DMS53 treated with DMSO at 0.1 percent for 48 hours (cell line): Measurements from ENCODE around the gene RARRES2.
"Not testable (repeated sequence)": the region's sequence is repeated elsewhere in the genome, so short reads cannot be mapped to it uniquely, and the experiment has no call there.

ENCODE experiments used
- DNase-seq: peaks from one replicate; lab custom pipeline; 2025; ENCODE audit not compliant: unreplicated experiment; lab: John Stamatoyannopoulos, UW

The RARRES2 gene

DNA sequence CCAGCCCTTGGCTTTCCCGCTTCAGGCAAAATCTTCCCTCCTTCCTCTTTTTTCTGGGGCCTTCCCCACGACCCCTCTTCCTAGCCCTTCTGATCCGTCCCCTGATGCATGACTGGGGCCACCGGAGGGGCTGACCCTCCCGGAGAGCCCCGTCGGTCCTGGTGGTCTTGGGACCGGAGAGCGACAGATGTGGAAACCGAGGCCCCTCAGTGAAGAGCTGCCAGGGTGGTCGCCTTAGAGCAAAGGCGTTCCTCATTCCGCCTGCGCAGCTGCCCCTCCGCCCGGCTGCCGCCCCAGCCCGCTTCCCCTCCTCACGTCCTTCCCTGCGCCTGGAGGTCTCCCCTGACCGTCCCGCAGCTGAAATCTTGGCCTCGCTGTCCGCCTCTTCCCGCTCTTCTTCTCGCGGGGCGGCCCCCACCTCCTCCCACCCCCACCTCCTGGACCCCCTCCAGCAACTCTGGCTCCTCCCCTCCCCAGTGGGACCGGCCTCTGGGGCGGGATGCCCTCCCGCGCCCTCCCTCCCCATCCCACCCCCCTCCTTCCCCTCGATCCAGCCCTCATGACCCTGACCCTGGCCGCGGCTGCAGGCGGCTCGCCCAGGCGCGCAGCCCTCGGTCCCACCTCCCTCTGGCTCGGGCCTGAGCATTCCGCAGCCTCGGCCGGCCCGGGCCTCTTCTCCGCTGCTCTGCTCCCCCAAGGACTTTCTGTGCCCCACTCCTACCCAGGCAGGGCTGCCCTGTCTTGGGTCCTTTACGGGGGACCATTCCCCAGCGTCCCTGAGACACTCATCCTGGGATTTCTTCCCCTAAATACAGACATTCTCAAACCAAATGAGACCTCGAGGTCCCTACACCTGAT is at the start of gene RARRES2:
RARRES2 (minus strand) TSS at position 367 of the 858 bp plus-strand sequence. CDS start 1,020 bp downstream, outside the sequence.
- DNase-seq = no peak

DNA sequence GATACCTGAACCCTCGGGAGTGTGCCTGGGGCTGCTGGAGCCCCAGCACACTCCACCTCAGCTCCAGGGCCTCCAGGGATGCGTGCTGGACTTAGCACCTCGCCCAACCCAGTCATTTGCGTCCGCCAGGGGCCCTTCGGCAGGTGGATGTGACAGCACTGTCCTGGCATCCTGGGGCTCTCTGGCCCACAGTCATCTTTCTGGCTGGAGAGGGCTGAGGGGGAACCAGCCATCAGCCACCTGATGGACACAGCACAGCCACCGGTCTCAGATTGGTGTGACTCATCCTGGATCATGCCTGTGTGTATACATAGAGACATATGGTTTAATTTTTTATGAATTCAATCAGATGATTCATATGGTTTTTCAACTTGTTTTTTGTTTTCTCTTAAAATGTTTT is 48.8 kb upstream of the RARRES2 start:
- DNase-seq = no peak

DNA sequence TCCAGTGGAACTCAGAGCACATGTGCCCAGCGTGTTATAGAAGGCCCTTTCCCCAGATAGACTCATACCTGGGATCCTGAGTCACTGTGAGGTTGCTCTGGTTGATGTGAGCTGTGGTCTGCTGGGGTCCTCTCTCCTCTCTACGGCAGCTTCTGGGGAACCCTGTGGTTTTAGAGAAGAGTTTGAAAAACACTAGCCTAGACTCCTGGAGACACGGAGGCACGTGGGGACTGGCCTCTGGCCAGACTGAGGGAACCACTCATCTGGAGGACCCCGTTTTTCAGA is 48.0 kb upstream of the RARRES2 start:
- no peak for DNase-seq

DNA sequence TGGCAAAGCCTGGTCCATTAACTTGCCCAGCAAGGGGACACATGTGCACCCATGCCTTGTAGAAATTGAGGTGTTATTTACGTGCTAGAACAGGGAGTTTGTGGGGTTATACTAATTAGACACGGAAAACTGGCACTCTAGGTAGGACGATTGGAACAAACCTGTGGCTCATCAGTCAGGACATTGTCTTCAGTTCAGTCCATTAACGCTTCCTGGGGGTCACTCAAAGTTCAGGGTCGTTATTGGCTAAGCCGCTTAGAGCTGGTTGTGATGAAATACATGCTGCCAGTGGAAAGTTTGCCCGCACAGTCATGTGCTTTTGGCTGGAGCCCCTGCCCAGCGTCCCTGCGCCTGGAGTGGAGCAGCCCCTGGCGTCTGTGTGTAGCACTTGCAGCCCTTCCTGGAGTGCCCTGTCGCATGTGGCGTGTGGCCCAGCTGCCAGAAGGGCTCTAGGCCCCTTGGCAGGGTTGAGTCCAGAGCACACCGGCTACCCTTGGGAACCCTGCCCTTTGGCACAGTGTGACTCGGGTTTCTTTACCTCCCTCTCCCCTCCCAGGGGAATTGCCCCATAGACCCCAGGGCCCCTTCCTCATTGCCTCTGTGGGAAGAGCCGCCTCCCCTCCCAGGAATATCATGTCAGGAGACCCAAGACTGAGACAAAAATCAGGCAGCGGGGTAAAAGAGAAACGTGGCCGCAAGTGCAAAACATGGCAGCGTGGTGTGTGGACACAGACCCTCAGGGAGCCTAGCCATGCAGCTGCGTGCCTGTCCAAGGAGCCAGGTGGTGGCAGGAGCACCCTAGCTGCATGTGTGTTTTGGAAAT is 47.5 kb upstream of the RARRES2 start:
- DNase-seq = no peak

DNA sequence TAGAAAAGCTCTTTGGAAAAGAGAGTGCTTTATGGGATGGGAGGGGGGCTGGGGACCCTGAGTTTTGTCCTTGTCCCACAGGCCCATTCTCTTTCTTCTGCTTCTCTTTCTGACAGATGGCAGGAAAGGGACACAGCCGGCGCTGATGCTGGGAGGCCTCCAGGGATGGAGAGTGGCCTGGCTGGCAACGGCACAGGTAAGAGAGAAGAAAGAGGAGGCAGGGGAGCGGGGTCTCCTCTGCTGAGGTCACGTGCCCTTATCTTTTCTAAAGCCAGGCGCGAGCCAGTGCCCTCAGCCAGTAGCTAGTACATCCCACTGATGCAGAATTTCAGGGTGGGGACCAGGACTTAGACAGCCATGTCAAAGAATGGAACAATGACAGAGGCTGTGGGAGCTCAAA is 46.9 kb upstream of the RARRES2 start:
- DNase-seq = no peak

DNA sequence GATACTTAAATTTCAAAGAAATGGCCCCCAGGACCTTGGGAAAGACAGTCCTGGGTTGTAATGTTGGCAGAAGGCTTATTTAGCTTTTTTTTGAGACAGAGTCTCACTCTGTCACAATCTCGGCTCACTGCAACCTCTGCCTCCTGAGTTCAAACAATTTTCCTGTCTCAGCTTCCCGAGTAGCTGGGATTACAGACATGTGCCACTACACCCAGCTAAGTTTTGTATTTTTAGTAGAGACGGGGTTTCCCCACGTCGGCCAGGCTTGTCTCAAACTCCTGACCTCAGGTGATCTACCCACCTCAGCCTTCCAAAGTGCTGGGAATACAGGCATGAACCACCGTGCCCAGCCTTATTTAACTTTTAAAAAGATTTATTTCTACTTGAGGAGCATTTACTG is 44.5 kb upstream of the RARRES2 start:
- not testable (repeated sequence) for DNase-seq

DNA sequence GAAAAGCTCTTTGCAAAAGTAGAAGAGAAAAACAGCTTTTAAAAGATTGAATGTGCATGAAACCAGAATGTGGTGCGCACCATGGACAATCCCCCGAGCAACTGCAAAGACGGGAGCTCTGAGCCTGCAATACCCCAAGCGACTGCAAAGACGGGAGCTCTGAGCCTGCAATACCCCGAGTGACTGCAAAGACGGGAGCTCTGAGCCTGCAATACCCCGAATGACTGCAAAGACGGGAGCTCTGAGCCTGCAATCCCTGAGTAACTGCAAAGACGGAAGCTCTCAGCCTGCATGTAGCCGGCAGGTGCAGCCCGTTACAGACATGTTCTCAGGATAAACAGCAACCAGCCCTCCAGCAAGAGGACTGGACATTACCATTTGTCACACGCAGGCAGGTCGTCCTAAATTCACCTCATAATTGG is 43.9 kb upstream of the RARRES2 start:
- no peak for DNase-seq

DNA sequence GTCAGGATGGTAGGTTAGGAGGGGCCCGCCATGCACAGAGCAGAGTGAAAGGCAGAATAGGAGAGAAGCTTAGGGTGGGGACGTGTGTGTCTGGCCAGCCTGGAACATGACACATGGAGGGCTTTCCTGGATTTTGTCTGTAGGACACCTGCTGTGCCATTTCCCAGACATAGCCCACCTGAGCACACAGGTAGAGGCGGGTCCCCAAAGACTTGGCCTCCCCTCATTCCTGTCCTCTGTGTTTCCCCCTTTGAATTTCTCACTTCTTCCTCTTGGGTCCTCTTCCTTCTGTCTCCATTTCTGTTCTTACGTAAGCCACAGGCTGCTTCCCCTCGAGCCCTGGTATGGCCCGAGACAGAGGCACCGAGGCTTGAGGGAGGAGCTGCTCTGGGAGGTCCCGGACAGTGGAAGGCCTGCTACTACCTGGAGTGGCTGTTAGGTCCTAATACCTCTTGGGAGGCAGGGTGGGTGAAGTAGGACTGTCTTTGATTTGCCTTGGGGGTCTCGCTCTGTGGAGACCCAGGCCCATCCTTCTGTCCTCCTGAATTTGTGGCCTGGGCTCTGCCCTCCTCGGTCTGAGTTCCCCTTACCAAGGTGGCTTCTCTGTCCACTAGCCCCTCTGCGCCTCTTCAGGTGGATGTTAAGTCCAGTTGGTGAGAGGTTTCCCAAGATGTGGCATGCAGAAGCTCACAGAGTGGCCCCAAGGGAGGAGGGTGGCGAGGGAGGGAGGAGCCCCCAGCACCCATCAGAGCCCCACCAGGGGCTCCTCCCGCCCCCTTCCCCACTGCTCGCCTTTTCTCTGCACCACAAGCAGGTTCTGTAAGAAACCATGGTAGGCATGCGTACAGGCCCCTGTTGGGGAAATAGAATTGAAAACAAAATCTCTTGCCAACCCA is 43.2 kb upstream of the RARRES2 start:
- no peak for DNase-seq

DNA sequence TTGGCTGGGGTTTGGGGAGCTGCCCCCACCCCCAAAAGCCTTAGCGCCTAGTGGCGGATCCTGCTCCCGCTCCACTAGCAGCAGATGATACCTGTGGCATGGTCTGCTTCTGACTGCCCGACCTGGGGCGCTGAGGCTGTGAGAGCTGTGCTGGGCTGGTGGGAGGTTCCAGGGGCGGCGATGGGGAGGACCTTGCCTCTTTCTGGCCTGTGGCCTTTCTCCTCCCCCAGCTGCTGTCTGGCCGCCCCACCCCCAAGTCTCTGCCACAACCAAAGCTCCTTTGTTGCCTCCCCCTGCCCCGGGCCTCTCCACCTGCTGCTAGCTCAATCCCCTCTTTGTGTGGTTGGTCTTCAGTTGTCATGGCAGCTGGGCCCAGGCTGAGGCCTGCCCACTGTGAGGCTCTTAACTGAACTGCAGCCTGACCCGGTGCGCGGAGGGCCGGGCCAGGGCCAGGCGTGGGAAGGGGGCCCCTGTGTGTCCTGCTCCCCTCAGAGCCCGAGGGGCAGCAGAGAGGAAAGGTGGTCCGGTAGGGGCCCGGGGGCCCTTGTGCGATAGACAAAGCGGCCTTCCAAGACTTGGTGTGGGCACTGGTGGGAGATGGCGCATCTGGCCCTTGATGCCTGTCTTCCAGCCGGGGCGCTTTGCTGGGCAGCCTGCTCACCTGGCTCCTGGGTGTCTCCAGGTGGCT is 42.4 kb upstream of the RARRES2 start:
- DNase-seq = peak; percentile 92

DNA sequence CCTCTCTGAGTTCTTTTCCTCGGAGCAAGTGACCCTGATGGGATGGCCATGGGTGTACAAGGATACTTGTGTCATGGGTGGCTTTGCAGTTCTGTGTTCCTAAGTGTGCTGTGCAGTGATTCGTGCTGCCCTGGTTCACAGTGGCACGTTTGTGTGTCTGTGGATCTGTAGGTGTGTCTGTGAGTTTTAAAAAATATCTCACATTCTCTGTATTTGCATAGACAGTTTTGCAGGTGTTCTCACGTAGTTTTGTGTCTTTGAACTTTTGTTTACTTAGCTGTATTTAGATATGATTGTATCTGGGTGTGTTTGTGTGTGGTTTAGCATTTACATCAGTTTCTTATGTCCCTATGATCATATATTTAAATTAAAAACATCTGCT is 41.4 kb upstream of the RARRES2 start:
- DNase-seq = peak; percentile 46

DNA sequence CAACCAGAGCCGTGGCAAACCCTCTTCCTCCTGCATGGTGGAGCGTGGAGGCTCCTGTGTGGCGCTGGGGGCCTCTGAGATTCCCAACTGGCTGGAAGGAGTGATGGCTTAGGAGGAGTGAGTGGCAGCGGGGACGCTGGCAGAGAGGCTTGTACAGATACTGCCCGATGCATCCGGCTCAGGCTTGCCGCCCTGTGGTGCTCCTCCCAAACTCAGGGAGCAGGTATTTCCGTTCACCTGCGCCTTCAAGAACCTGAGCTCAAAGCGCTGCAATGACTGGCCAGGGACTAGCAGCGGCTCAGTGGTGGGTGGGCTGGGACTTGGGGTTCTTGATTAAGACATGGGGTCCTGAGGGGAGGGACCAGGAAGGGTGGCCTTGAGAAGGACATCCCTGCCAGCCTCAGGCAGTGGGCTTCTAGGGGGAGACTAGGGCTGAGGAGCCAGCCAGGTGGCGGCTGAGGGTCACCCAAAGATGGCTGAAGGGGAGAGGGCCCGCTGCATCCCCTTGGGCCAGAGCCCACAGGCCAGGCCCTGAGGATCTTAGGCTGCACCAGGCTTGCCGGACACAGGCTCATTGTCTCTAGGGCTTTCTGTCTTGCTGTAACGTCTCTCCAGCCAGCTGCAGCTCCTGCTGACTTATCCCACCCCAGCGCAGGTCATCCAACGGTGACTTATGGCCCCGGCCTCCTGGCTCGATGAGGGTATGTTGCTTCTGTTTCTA is 40.9 kb upstream of the RARRES2 start:
- peak; percentile 87 for DNase-seq

DNA sequence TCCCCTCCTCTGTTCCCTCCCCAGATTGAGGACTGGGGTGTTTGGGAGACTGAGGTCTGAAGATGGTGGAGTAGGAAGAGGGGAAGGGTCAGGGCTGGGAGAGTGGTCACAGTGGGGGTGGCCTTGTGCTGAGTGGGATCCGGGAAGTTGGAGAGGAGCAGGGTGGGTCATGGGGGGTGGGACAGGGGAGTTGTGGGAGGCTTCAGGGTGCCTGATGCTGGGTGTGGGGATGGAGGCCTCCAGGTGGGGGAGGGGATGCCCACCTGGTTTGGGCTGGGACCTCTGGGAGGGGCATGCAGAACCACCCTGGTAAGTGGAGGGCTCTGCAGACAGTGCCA is 40.3 kb upstream of the RARRES2 start:
- DNase-seq = no peak

DNA sequence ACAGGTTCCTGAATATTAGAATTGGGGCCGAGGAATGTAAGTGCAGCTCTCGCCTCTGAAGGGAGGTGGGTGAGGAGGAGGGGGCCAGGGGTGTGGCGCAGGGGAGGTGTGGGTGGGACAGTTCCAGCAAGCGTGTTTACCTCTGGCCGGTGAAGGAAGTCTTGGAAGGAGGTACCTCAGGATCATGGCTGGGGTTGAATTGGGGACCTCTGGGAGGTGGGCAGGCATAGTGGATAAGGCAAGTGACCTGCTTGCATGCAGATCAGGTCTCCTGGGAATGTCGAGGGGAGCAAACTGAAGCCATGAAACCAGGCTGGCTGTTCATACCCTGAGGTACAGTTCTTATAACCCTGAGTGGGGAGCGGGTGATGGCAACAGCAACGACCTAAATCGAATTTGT is 39.7 kb upstream of the RARRES2 start:
- DNase-seq = no peak

DNA sequence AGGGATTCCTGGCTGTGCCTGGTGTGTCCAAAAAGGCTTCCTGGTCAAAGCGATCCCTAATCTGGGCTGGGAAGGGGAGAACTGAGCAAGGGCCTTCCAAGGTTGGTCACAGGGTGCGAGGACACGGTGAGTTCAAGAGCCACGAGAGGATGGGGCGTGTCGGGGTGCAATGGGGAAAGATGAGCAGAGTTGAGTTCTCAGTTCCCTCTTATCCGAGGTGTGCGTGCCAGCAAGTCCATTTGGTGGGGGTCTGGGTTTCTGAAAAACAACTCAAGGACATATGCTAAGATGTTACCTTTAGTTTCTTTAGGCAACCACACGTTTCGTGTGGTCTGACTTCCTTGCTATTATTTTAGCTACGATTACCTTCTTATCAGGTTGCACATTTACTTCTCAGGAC is 39.0 kb upstream of the RARRES2 start:
- no peak for DNase-seq

DNA sequence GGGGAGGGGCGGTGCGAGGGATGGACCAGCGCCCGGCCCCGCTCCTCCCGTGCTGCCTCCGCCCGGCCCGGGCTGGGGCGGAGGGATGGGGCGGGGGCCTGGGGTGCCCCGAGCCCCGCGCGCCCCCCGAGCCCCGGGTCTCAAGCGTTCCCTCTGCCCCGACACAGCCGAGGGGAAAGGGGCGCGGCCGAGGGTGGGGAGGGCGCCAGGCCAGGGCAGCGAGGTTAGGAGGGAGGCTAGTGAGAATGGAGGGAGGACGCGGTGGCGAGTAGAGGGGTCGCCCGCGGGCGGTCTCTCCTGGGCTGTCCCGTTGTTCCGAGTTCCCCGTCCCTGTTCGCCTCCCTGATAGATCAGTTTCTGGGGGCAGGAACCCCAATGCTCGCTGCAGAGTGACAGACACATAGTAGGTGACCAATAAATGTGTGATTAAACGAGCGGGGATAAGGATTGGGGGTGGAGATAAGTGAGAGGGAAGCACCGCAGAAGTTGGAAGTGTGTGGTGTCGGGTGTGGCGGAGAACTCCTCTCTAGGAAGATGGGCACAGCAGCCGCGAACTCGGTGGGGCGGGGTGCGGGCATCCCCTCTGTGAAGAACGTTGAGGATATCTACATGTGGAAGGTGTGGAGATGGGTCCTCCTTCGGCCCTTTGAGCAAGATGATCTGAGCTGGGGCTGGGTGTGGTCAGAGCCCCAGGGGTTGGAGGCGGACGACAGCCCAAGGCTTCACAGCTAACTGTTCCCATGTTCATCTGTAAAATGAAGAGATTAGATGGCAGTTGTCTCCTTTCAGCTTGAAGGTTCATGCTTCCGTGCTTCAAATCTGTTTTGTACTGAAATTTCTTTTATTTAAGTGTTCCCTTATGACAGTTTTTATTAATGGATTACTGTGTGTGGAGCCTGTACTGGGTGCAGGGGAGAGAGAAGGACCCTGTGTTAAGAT is 38.3 kb upstream of the RARRES2 start:
- DNase-seq = peak; percentile 24

DNA sequence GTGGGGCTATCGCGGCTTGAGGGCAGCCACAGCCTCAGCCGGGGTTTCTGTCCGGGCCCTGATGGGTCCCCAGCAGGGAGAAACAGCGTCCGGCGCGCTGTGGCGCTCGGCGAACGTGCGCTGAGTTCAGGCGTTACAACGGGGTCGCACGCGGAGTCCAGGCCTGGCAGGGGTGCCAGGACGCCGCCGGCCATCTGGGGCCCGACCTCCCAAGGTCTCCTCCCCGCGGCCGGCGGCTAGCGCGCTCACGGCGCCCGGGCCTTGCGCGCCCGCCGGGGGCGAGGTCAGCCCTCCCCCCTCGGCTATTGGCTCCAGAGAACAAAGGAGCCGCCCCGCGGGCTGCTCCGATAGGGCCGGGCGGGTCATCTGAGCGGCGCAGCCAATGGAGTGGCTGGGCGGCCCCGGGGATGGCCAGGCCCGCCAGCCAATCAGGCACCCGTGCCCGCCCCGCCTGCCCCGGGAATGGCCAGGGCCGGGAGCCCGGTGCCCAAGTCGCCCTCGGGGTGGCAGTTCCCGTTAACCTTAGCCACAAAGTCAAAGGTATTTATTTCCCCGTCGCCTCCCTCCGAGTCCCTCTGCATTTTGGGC is 37.5 kb upstream of the RARRES2 start, which contains the start of gene ZNF775:
ZNF775 (plus strand) TSS at position 478 of the 588 bp plus-strand sequence. CDS start 9,141 bp downstream, outside the sequence.
- DNase-seq = peak; percentile 97

DNA sequence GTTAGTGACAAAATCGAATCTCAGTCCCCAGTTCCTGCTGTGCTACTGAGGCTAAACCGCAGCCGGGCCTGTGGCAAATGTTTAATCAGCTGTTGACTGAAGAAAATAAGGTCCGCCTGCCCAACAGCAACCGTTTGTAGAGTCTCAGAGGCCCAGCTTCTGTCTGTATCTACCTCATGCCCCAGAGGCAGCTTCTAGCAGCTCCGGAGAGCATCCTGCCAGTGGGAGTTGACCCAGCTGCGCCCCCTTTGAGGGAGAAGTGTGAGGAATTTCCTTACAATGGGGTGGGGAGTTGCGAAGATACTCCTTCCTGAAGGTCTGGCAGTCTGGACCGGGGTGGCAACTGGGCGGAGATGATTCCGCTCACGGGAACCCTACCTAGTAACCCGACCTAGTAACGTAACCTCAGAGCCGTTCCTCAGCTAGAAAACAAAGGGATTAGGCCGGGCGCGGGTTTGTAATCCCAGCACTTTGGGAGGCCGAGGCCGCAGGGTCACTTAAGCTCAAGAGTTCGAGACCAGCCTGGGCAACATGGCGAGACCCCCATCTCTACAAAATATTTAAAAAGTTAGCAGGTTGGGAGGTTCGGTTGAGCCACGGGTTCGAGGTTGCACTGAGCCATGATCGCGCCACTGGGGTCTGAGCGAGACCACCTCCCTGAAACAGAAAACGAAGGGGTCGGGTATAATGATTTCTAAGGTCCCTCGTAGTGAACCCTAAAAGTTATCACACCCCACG is 36.9 kb upstream of the RARRES2 start:
- peak; percentile 90 for DNase-seq

DNA sequence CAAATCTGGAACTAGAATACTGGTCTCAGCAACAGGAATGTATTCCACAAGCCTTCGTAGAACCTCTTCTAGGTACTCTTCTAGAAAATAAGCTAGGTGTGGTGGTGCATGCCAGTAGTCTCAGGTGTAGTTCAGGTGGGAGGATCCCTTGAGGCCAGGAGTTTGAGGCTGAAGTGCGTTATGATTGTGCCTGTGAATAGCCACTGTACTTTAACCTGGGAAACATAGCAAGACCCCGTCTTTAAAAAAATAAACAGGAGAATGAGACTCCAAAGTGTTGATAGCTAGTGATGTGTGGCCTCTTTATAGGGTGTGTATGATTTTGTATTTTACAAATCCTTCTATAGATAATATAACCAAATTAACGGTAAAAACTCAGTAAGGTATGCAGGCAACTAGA is 36.2 kb upstream of the RARRES2 start:
- peak; percentile 56 for DNase-seq
